OCI-M2 (cell line): ENCODE measurements around the gene EHMT1.
"Not testable (repeated sequence)": the region's sequence is repeated elsewhere in the genome, so short reads cannot be mapped to it uniquely, and the experiment has no call there.

ENCODE experiments used
- DNase-seq: peaks from one replicate; lab custom pipeline; 2025; ENCODE audit not compliant: unreplicated experiment; lab: John Stamatoyannopoulos, UW

The EHMT1 gene

DNA sequence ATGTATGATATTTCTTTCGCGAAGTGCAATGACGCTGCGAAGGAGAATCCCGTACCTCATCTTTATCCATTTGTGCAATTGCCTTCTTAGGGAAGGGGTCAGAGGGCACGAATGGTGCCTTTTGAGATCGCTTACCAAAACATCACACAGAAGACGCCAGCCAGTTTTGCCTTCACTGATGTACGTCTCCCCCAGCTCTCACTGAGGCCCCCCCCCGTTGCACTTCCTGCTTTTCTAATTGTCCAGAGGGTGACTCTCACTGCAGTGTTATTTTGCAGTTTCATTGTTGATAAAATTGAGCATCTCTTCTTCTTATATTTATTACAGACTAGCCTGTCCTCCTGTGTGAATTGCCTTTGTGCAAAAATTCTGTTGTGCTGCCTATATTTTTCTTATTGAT is 219.8 kb downstream of the EHMT1 start:
- no peak for DNase-seq

DNA sequence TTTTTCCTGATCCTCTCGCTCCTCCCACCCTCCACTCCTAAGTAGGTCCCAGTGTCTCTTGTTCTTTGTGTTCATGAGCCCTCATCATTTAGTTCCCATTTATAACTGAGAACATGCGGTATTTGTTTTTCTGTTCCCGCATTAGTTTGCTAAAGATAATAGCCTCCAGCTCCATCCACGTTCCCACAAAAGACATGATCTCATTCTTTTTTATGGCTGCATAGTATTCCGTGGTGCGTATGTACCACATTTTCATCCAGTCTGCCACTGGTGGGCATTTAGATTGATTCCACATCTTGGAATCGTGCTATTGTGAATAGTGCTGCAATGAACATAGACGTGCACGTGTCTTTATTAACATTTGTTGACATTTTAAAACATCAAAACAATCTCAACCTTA is 224.6 kb downstream of the EHMT1 start:
- no peak for DNase-seq

DNA sequence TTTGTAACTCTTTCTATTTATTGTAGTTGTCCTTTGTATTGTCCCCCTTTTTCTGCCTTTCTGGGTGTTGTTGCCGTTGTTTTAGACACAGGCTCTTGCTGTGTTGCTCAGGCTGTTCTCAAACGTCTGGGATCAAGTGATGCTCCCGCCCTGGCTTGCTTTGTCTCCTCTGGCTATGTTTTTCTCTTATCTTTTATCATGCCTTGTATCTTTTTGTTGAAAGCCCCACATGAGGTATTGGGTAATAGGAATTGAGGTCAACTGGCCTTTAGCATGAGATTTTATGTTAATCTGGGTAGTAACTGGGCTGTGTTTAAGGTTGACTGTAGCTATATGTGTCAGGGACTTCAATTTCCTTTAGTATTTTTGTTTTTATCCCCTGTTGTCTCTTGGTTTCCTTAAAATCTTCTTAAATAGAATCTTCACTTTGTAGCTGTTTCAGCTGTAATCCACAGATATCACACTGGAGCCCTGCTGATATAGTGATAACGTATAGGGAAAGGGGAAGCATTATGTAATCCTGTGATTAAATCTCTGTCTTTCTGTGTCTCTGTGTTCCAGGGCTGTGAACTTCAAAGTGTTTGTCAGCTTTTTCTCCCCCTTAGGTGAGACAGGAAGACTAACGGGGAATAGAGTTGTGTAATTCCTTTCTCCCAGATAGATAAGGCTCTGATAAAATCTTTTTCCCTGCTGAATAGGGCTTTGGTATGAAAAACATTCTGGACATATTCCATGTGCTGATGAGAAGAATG is 232.9 kb downstream of the EHMT1 start:
- no peak for DNase-seq

DNA sequence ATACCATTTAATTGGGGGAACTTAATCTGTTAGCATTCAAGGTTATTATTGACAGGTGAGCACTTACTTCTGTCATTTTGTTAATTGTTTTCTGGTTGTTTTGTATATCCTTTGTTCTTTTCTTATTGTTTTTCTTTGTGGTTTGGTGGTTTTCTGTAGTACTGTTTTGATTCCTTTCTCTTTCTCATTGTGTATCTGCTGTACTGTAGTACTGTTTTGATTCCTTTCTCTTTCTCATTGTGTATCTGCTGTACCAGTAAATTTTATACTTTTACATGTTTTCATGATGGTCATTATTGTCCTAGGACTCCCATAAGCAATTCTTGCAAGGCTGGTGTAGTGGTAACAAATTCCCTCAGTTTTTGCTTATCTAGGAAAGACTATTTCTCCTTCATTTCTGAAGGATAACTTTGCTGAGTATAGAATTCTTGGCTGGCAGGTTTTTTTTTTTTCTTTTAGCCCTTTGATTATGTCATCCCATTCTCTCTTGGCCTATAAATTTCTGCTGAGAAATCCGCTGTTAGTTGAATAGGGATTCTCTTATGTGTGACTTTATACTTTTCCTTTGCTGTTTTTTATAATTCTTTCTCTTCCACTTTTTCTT is 234.7 kb downstream of the EHMT1 start:
- DNase-seq, result no peak

DNA sequence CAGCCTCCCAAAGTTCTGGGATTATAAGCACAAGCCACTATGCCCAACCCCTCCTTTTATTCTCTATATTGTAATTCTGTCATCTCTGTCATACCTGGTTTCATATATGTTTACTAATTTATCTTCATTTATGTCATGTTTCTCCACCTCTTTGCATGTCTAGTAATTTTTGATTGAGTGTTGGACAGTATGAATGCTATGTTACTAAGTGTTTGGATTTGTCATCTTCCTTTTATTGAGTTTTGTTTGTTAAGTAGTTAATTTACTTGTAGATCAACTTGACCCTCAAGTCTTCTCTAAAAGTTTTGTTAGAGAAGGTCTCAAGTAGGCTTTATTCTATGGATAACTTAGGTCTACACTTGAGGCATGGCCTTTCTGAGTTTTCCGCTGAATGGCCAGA is 241.6 kb downstream of the EHMT1 start:
- no peak for DNase-seq

DNA sequence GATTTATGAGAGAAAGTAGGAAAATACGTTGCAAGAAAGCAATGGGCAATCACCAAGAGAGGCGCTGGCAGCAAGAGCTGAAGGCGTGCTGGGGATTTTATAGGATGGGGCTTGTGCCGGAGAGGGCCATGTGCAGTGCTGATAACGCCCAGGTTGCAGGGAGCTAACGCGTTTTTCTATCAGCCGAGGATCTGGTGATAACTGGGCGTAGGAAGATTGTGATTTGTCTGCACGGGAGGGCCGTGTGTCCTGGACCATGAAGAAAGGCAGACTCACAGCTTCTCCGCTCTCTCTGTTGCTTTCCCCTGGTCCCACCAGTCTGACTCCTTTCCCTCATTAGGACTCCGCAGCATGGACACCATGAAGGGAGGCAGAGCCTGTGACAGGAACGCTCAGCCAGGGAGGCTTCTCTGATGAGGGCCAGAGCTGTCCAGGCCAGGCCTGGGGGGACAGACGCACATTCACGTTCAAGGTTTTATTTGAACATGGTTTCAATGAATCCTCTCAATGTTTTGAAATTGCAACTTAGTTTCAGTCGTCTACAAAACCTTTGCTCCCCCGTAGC is 246.9 kb downstream of the EHMT1 start:
- no peak for DNase-seq

DNA sequence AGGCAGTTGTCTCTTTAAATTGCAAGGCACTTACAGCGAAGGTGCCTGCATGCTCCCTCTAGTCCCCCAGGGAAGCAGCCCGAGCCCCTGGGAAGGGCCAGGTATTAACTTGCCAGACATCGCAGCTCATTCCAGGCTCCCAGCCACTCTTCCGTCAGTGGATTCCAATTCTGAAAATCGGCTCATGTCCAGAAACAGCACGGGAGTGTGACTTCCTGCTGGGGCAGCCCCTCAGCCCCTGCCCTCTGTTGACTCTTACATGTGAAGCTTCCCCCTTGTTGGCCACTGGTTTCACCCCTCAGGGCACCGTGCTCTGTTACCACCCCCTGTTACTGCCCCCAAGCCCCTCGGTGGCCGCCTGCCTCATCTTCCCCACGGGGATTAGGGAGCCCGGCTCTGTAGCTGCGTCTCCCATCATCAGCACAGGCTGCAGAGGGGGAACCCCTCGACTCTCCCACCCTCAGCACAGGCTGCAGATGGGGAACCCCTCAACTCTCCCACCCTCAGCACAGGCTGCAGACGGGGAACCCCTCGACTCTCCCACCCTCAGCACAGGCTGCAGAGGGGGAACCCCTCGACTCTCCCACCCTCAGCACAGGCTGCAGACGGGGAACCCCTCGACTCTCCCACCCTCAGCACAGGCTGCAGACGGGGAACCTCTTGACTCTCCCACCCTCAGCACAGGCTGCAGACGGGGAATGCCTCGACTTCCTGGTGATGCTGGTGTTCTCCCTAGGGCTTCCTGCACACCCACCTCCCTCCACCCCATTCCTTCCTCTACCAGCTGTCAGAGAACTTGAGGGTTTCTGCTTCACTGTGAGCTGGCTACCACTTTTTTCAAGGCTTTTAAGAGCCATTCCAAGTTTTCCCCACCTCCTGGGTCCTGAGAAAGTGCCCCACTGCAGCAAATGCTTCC is 247.7 kb downstream of the EHMT1 start:
- DNase-seq, result no peak

DNA sequence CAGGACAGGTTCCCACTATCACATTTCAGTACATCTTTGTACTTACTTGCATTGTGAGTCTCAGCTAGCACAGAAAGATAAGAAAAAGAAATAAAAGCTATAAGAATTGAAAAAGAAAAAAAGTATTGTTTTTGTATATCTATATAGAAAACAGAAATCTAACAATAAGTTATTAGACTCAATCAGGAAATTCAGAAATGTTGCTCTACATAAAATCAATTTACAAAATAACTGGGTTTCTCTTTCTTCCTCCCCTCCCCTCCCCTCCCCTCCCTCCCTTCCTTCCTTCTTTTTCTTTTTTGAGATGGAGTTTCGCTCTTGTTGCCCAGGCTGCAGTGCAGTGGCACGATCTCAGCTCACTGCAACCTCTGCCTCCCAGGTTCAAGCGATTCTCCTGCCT is 251.6 kb downstream of the EHMT1 start:
- no peak for DNase-seq

DNA sequence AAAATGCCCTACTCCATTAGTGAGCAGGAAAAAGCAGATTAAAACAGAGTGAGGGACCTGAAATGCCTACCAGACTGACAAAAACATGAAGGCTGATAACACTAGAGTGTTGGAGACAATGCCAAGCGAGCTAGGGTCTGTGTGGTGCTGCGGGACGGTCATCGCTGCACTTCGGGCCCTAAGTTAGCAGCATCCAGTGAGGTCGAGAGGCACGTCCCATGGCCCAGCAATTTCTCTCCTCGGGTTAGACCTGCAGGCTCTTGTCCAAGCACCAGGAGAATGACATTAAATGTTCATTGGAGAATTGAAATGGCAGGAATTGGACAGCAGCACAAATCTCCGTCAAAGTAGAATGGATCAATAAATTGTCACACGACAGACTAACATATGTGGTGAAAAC is 253.5 kb downstream of the EHMT1 start:
- no peak for DNase-seq

DNA sequence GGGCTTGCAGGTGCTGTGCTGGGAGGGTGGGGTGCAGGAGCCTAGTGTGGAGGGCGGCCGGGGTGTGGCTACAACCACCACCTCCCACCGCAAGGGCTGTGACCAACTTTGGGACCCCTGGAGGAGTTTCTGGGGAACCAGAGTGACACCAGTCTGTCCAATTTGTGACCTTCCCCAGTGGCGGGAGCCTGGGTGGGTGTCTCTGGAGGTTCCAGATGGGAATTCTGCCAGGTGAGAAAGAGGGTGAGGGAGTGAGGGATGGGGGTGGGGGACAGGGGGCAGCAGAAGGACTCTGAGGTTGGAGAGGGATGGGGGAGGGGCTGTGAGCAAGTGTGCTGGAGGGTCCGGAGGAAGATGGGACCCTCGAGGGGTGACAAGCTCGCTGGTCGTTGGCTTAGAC is 254.6 kb downstream of the EHMT1 start:
- DNase-seq, result no peak

DNA sequence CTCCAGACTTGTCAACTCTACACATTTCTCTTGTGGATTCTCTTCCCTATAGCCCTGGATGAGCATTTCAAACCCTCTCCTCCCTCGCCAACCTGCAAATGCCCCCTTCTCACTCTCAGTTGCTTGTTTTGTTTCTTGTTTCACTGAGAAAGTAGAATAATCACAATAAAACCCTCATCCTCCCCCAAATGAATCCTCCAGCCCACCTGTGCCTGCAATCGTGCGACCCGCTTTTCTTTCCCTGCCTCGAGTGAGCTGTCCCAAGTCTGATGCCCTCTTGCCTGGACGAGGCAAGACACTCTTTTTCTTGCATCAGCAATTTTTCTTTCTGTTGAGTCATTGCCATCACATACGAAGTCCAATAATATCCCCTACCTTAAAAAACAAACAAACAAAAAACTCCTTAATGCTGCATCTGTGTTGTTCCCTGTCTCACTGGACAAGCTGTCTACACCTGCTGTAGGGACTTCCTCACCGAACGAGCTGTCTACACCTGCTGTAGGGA is 255.1 kb downstream of the EHMT1 start:
- DNase-seq, result no peak

DNA sequence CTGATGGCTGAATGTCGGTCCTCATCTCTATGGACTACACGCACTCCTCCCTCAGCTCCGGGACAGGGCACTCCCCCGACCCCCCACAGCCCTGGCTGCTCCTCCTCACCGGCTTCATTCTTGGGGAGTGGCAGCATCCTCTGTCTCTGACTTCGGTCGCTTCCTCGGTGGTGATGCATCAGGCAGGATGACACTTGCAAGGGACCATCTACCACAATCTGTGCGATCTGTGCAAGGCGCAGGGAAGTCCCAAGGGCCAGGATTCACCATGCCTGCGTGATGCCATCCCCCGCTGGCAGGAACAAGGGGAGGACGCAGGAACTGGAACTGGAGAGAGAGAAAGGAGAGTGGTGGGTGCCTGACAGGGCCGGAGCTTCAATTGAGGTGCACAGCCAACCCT is 256.5 kb downstream of the EHMT1 start:
- no peak for DNase-seq

DNA sequence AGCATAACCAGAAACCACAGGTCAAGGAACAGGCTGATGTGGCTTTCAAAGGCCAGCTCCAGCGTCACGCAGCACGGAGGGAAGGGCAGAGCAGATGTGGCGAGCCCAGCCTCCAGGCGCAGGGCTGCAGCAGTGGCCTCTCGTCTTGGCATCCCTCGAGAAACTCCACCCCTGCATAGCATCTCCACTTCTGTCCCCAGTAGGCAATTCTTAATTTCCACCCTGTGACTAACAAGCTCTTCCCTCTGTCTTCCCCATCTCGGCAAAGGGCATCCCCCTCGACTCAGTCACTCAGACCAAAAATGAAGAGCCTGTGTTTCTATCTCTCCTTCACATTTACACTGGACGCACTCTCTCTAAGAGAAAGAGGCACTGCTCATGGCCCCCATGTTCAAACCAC is 257.0 kb downstream of the EHMT1 start:
- no peak for DNase-seq

DNA sequence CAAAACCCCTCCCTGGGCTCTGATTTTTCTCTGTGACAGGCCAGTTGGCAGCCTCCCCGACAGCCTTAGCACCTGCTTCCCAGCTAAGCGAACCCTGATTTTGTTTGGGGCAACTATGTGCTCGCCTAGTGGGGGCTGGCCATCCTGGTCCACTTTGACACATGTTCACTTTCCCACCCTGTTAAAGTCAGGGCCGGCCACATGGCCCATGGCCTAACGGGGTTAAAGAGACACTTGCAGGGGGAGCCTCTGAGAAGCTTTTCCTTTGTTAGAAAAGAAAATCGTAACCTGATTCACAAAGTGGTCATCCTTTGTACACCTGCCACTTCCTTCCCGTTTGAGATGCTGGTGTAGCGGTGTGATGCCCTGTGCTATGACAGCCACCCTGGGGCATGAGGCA is 257.5 kb downstream of the EHMT1 start:
- DNase-seq, result no peak

DNA sequence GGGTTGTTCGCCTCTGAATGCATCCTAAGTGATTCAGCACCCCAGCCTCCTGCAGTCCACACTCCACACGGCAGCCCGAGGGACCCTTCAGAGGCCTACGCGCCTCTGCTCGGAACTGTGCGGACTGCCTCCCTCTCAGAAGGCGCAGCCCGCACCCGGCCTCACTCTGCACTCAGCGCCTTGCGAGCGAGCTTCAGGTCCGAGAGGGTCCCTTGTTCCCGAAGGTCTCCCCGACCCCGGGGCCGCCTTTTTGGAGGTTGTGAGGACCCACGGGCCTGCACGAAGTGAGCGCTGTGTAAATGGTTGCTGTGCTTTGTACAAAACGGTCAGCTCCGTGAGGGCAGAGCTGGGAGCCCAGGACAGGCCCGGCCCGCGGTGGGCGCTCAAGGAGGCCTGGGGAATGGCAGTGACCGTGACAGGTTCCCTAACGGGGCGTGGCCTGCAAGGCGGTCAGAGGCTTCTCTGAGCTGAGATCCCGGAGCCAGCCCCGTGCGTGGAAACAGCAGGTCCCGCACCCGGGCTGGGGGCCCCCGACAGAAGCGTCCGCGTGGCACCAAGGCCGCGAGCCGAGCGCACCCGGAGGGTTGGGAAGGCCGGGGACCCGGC is 258.1 kb downstream of the EHMT1 start:
- DNase-seq, result no peak

DNA sequence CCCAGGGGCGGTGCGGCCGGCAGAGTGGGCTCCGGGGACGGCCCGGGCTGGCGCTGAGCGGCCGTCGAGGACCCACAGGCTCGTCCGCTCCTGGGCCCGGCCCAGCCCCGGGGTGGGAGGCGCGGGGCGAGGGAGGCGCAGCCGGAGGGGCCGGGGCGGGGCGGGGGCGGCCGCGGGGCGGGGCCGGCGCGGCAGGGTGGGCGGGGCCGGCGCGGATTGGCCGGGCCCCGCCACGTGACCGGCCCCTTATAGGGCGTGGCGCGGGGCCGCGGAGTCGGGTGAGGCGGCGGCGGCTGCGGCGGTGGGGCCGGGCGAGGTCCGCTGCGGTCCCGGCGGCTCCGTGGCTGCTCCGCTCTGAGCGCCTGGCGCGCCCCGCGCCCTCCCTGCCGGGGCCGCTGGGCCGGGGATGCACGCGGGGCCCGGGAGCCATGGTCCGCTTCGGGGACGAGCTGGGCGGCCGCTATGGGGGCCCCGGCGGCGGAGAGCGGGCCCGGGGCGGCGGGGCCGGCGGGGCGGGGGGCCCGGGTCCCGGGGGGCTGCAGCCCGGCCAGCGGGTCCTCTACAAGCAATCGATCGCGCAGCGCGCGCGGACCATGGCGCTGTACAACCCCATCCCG is 258.8 kb downstream of the EHMT1 start, which contains the start of gene CACNA1B:
CACNA1B (plus strand) TSS at position 277 of the 617 bp plus-strand sequence; CDS start at position 429, 152 bp downstream.
- DNase-seq, result not testable (repeated sequence)

DNA sequence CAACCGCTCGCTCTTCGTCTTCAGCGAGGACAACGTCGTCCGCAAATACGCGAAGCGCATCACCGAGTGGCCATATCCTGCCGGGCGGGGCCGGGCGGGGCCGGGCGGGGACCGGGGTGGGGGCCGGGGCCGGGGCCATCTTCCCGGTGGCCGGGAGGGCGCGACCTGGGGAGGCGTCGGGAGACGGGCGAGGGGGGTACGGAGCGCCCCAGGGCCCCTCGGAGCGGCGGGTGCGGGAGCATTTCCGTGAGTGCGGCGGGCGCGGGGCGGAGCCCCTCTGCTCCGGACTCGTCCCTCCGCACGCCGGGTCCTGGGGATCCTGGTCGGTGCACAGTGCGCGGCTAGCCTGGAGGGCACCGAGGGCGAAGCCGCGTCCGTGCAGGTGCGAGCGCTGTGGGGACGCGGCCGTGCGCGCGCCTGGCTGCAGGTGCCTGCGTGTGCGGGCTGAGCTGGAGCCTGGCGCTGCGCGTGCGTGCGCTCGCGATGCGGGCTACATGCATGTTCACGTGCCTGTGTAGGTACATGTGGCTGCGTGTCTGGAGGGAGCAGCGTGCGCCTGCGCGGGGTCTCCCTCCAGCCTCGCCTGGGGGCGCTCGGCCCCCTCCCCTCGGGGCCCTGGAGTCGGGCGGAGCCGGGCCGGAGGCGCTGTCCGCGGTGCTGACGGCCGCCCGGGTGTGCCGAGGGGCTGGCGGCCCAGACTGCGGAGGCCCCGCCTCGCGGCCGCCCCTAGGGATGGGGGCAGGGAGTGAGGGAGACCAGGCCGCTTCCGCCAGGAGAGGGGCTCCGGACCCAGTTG is 259.5 kb downstream of the EHMT1 start:
- no peak for DNase-seq

DNA sequence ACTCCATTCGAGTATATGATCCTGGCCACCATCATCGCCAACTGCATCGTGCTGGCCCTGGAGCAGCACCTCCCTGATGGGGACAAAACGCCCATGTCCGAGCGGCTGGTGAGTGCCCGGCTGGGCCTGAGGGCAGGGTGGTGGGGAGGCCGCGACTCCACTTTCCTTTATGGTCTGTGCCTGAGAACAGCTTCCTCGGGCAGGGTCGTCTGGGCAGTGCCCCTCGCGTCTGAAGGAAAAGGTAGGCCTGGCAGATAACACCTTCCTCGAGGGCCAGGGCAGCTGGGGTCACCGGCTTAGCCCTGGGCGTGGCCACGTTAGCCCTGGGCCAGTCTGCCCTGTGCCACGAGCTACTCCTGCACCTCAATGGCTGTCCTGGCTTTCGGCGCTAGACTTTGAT is 260.2 kb downstream of the EHMT1 start:
- no peak for DNase-seq

DNA sequence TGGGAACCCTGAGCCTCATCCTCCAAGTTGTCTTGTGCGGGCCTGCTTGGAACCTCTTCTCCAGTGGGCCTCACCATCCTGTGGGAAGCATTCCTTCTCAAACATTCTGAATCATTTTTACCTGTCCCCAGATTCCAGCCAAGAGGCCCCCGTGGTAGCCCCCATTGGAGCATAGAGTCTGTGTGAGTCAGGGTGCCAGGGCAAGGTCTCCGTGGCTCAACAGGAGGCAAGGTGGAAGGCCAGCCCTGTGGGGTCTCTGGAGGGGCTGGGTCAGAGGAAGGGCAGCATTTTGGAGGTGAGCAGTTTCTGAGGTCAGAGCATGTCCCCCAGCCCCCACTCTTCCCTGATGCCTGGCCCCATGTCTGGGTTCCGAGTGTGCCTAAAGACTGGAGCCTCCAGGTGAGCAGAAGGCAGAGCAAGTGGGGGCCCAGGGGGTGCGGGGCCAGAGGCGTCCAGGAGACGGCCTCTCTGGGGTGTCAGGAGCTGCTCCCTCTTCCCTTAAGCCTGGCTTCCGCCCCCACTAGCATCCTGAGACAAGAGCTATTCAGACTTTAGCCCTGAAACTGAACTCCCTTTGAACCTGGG is 260.9 kb downstream of the EHMT1 start:
- DNase-seq, result no peak
